Keratinocyte (primary cell): ENCODE results near the gene DNAJC24.

Experiments
- EZH2 ChIP-seq: IDR thresholded peaks from one replicate; pipeline ENCODE4 v1.6.1; 2012; ENCODE audit warnings: inconsistent platforms, mild to moderate bottlenecking, low read length, moderate library complexity
- TF ChIP-seq, protein P1 (sequence below), 3 experiments: IDR thresholded peaks in 1 of 3; conservative IDR thresholded peaks in 1 of 3; optimal IDR thresholded peaks in 1 of 3; 2 replicates in 2 of 3; 3 replicates in 1 of 3; pipeline versions ENCODE3 to v1.5.1; 2011; ENCODE audit warnings: low read length in 3 of 3, mild to moderate bottlenecking in 3 of 3, moderate library complexity in 2 of 3, control low read depth in 1 of 3, inconsistent platforms in 1 of 3; ENCODE audit not compliant: insufficient read depth in 2 of 3; ENCODE audit errors: extremely low read depth in 1 of 3

DNA sequence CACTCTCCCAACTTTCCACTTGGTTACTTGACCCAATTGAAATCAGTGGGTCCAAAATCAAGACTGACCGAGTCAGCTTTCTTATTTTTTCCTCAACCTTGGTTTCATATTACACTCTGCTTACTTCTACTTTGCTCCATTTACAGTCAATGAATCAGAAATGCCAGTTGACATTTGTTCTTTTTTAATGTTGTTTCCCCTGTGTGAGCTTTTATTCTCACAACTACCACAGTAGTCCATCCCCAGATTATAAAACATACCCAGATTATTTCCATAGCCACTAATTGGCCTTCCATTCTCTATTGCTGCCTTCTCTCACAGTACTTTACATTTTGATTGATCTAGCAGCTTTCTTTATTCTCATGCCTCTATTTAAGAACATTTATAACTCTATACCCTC lies 50.0 kb downstream of the DNAJC24 start:
- TF ChIP-seq, protein P1, sequence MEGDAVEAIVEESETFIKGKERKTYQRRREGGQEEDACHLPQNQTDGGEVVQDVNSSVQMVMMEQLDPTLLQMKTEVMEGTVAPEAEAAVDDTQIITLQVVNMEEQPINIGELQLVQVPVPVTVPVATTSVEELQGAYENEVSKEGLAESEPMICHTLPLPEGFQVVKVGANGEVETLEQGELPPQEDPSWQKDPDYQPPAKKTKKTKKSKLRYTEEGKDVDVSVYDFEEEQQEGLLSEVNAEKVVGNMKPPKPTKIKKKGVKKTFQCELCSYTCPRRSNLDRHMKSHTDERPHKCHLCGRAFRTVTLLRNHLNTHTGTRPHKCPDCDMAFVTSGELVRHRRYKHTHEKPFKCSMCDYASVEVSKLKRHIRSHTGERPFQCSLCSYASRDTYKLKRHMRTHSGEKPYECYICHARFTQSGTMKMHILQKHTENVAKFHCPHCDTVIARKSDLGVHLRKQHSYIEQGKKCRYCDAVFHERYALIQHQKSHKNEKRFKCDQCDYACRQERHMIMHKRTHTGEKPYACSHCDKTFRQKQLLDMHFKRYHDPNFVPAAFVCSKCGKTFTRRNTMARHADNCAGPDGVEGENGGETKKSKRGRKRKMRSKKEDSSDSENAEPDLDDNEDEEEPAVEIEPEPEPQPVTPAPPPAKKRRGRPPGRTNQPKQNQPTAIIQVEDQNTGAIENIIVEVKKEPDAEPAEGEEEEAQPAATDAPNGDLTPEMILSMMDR (optimal IDR thresholded peaks at IDR 0.05 in 1 of 3, IDR thresholded peaks at IDR 0.05 in 1 of 3, conservative IDR thresholded peaks at IDR 0.05 in 1 of 3; ENCODE audit: extremely low read depth in 1 of 3, insufficient read depth in 2 of 3, low read length in 3 of 3): no peak
- TF ChIP-seq EZH2: no peak
